OCI-LY7 (cell line): ENCODE results near the gene ORMDL1.

Experiments used
- EZH2phosphoT487 ChIP-seq: fragments of 200-600 bp; sonication (generic); IDR thresholded peaks from 2 replicates; pipeline ENCODE4 v1.6.1; 2018; ENCODE audit warnings: low read depth, borderline replicate concordance, mild to moderate bottlenecking, mixed run types, antibody characterized with exemption, low read length, moderate library complexity, mixed read lengths
- TF ChIP-seq, protein P1 (sequence below): fragments of 200-600 bp; sonication (generic); conservative IDR thresholded peaks from 2 replicates; pipeline ENCODE4 v1.5.1; 2014; ENCODE audit warnings: mild to moderate bottlenecking, antibody characterized with exemption, low read length, moderate library complexity, mixed read lengths

- TF ChIP-seq, protein P1, sequence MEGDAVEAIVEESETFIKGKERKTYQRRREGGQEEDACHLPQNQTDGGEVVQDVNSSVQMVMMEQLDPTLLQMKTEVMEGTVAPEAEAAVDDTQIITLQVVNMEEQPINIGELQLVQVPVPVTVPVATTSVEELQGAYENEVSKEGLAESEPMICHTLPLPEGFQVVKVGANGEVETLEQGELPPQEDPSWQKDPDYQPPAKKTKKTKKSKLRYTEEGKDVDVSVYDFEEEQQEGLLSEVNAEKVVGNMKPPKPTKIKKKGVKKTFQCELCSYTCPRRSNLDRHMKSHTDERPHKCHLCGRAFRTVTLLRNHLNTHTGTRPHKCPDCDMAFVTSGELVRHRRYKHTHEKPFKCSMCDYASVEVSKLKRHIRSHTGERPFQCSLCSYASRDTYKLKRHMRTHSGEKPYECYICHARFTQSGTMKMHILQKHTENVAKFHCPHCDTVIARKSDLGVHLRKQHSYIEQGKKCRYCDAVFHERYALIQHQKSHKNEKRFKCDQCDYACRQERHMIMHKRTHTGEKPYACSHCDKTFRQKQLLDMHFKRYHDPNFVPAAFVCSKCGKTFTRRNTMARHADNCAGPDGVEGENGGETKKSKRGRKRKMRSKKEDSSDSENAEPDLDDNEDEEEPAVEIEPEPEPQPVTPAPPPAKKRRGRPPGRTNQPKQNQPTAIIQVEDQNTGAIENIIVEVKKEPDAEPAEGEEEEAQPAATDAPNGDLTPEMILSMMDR, result no peak
- TF ChIP-seq EZH2phosphoT487, result no peak
Observed at GRCh38 chr2:189729430-189729829, 54.7 kb downstream of the ORMDL1 start.
